ENCODE measurements around the gene HES1.

HES1 gene

GRCh38 chr3:194102436-194102835 is 33.5 kb upstream of the HES1 start:
- DNase-seq (ENCODE audit: low spot score) = no peak

- no peak for DNase-seq (ENCODE audit: low spot score)
Observed at GRCh38 chr3:194103505-194103904, 32.4 kb upstream of the HES1 start.

- no peak for DNase-seq (ENCODE audit: low spot score)
Observed at GRCh38 chr3:194103983-194104751, 31.8 kb upstream of the HES1 start.

GRCh38 chr3:194105292-194105691 is 30.7 kb upstream of the HES1 start:
- DNase-seq (ENCODE audit: low spot score) = no peak

- DNase-seq (ENCODE audit: low spot score) = no peak
Observed at GRCh38 chr3:194107107-194107506, 28.8 kb upstream of the HES1 start.

- no peak for DNase-seq (ENCODE audit: low spot score)
Observed at GRCh38 chr3:194109192-194109863, 26.6 kb upstream of the HES1 start.

GRCh38 chr3:194110483-194110882 is 25.5 kb upstream of the HES1 start:
- no peak for DNase-seq (ENCODE audit: low spot score)

- DNase-seq (ENCODE audit: low spot score) = no peak
Observed at GRCh38 chr3:194111336-194111735, 24.6 kb upstream of the HES1 start.

GRCh38 chr3:194112120-194113106 is 23.5 kb upstream of the HES1 start:
- DNase-seq (ENCODE audit: low spot score) = no peak

GRCh38 chr3:194114123-194114522 is 21.8 kb upstream of the HES1 start:
- no peak for DNase-seq (ENCODE audit: low spot score)

- DNase-seq (ENCODE audit: low spot score) = no peak
Observed at GRCh38 chr3:194117104-194117845, 18.7 kb upstream of the HES1 start.

GRCh38 chr3:194118920-194119319 is 17.0 kb upstream of the HES1 start:
- no peak for DNase-seq (ENCODE audit: low spot score)

- no peak for DNase-seq (ENCODE audit: low spot score)
Observed at GRCh38 chr3:194119831-194120590, 15.9 kb upstream of the HES1 start.

GRCh38 chr3:194120789-194121770 is 14.9 kb upstream of the HES1 start:
- no peak for DNase-seq (ENCODE audit: low spot score)

- no peak for DNase-seq (ENCODE audit: low spot score)
Observed at GRCh38 chr3:194121891-194122631, 13.9 kb upstream of the HES1 start.

- no peak for DNase-seq (ENCODE audit: low spot score)
Observed at GRCh38 chr3:194123726-194124125, 12.2 kb upstream of the HES1 start.

- DNase-seq (ENCODE audit: low spot score) = no peak
Observed at GRCh38 chr3:194124193-194124592, 11.8 kb upstream of the HES1 start.

GRCh38 chr3:194125442-194125841 is 10.5 kb upstream of the HES1 start:
- no peak for DNase-seq (ENCODE audit: low spot score)

GRCh38 chr3:194126790-194127189 is 9.2 kb upstream of the HES1 start:
- DNase-seq (ENCODE audit: low spot score) = no peak

Data from HuH-7.5 (cell line).